ENCODE data around the gene MAPRE2. TPM values are rescaled to one million over a fixed set of nuclear protein-coding genes. Genes with fewer than 3 reads are reported as not detected.
A peak's percentile ranks its signal among the peaks of the same experiment; 100 is the strongest.

Gene MAPRE2
- total RNA-seq, 2 donors from 2014 or later: 32.8 to 44.4 TPM

- DNase-seq (ENCODE audit: low spot score) (no peak), ATAC-seq (no peak)
- peaks cover 85 to 94% of the 10 kb centered on the region in 2 donors for H3K4me1 Mint-ChIP-seq (ENCODE audit: low read depth in 2 of 2)
- H3K36me3 Mint-ChIP-seq: no peaks in the 10 kb centered on the region
- H3K27me3 Mint-ChIP-seq: no peaks in the 10 kb centered on the region
- peak overlapping the region; percentile 96 for H3K4me3 Mint-ChIP-seq
- H3K27ac Mint-ChIP-seq: peak overlapping the region; percentile 88 to 98
- peaks cover 3% of the 10 kb centered on the region for H3K9me3 Mint-ChIP-seq
These were observed 2.0 kb downstream of the MAPRE2 start for GRCh38 chr18:35043207-35043606.

- ATAC-seq (no peak), DNase-seq (ENCODE audit: low spot score) (no peak)
- peak overlapping the region; percentile 96 for H3K4me3 Mint-ChIP-seq
- peaks cover 77 to 89% of the 10 kb centered on the region in 2 donors for H3K4me1 Mint-ChIP-seq (ENCODE audit: low read depth in 2 of 2)
- H3K9me3 Mint-ChIP-seq: peaks cover 3% of the 10 kb centered on the region
- no peaks in the 10 kb centered on the region for H3K27me3 Mint-ChIP-seq
- peak overlapping the region; percentile 88 to 90 for H3K27ac Mint-ChIP-seq
- H3K36me3 Mint-ChIP-seq: no peaks in the 10 kb centered on the region
These were observed 3.9 kb downstream of the MAPRE2 start for GRCh38 chr18:35045121-35045520.

GRCh38 chr18:35045806-35046205, 4.6 kb downstream of the MAPRE2 start:
- no peaks in the 10 kb centered on the region for H3K27me3 Mint-ChIP-seq
- peaks cover 79 to 89% of the 10 kb centered on the region in 2 donors for H3K4me1 Mint-ChIP-seq (ENCODE audit: low read depth in 2 of 2)
- no peaks in the 10 kb centered on the region for H3K36me3 Mint-ChIP-seq
- H3K27ac Mint-ChIP-seq: peak overlapping the region; percentile 88 to 90
- H3K4me3 Mint-ChIP-seq: peak overlapping the region; percentile 96
- peaks cover 3% of the 10 kb centered on the region for H3K9me3 Mint-ChIP-seq
- no peak for DNase-seq (ENCODE audit: low spot score)
- ATAC-seq: no peak

- no peak for DNase-seq (ENCODE audit: low spot score)
- Mint-ChIP-seq H3K9me3 (peaks cover 3% of the 10 kb centered on the region), H3K27ac (peak overlapping the region; percentile 88 to 90), H3K4me1 (ENCODE audit: low read depth in 2 of 2) (peaks cover 79 to 89% of the 10 kb centered on the region in 2 donors), H3K36me3 (no peaks in the 10 kb centered on the region), H3K4me3 (no peak overlapping the region), H3K27me3 (no peaks in the 10 kb centered on the region)
- no peak for ATAC-seq
These were observed 6.6 kb downstream of the MAPRE2 start for GRCh38 chr18:35047697-35048292.

- Mint-ChIP-seq H3K4me3 (peak overlapping the region; percentile 91), H3K27me3 (no peaks in the 10 kb centered on the region), H3K9me3 (peaks cover 3% of the 10 kb centered on the region), H3K36me3 (no peaks in the 10 kb centered on the region), H3K27ac (peak overlapping the region; percentile 96 to 100), H3K4me1 (ENCODE audit: low read depth in 2 of 2) (peaks cover 71 to 79% of the 10 kb centered on the region in 2 donors)
- no peak for DNase-seq (ENCODE audit: low spot score)
- no peak for ATAC-seq
These were observed 8.2 kb downstream of the MAPRE2 start for GRCh38 chr18:35049111-35050027.

GRCh38 chr18:35050028-35050546, 8.9 kb downstream of the MAPRE2 start:
- ATAC-seq (peak; percentile 93 to 94), DNase-seq (ENCODE audit: low spot score) (no peak)
- Mint-ChIP-seq H3K27ac (peak overlapping the region; percentile 96 to 100), H3K9me3 (peaks cover 3% of the 10 kb centered on the region), H3K4me1 (ENCODE audit: low read depth in 2 of 2) (peaks cover 68 to 74% of the 10 kb centered on the region in 2 donors), H3K36me3 (no peaks in the 10 kb centered on the region), H3K27me3 (no peaks in the 10 kb centered on the region), H3K4me3 (peak overlapping the region; percentile 91)

GRCh38 chr18:35050705-35051195, 9.5 kb downstream of the MAPRE2 start:
- no peaks in the 10 kb centered on the region for H3K36me3 Mint-ChIP-seq
- ATAC-seq (peak; percentile 31 to 73), DNase-seq (ENCODE audit: low spot score) (no peak)
- H3K27me3 Mint-ChIP-seq: no peaks in the 10 kb centered on the region
- peaks cover 65 to 71% of the 10 kb centered on the region in 2 donors for H3K4me1 Mint-ChIP-seq (ENCODE audit: low read depth in 2 of 2)
- peak overlapping the region; percentile 91 for H3K4me3 Mint-ChIP-seq
- H3K9me3 Mint-ChIP-seq: peaks cover 3% of the 10 kb centered on the region
- peak overlapping the region; percentile 96 to 100 for H3K27ac Mint-ChIP-seq

- peak overlapping the region; percentile 4 for H3K4me3 Mint-ChIP-seq
- H3K9me3 Mint-ChIP-seq: peaks cover 3% of the 10 kb centered on the region
- no peak for DNase-seq (ENCODE audit: low spot score)
- no peak for ATAC-seq
- H3K27ac Mint-ChIP-seq: peak overlapping the region; percentile 96 to 100
- peaks cover 58 to 64% of the 10 kb centered on the region in 2 donors for H3K4me1 Mint-ChIP-seq (ENCODE audit: low read depth in 2 of 2)
- H3K36me3 Mint-ChIP-seq: no peaks in the 10 kb centered on the region
- no peaks in the 10 kb centered on the region for H3K27me3 Mint-ChIP-seq
These were observed 10.6 kb downstream of the MAPRE2 start for GRCh38 chr18:35051641-35052377.

- peaks cover 57 to 59% of the 10 kb centered on the region in 2 donors for H3K4me1 Mint-ChIP-seq (ENCODE audit: low read depth in 2 of 2)
These were observed 13.2 kb downstream of the MAPRE2 start for GRCh38 chr18:35054401-35054800.

GRCh38 chr18:35055105-35055504, 13.9 kb downstream of the MAPRE2 start:
- DNase-seq (ENCODE audit: low spot score) (no peak), ATAC-seq (no peak)
- no peaks in the 10 kb centered on the region for H3K9me3 Mint-ChIP-seq
- no peaks in the 10 kb centered on the region for H3K36me3 Mint-ChIP-seq
- H3K4me1 Mint-ChIP-seq (ENCODE audit: low read depth in 2 of 2): peaks cover 59% of the 10 kb centered on the region in 2 donors
- H3K27me3 Mint-ChIP-seq: no peaks in the 10 kb centered on the region
- no peak overlapping the region for H3K27ac Mint-ChIP-seq
- H3K4me3 Mint-ChIP-seq: no peak overlapping the region

More at GRCh38 chr18:35054401-35054800, 13.2 kb downstream of the MAPRE2 start:
- ATAC-seq (no peak), DNase-seq (ENCODE audit: low spot score) (no peak)
- Mint-ChIP-seq H3K9me3 (no peaks in the 10 kb centered on the region), H3K4me3 (no peak overlapping the region), H3K27me3 (no peaks in the 10 kb centered on the region), H3K27ac (peak overlapping the region in 1 of 2 donors; percentile 43), H3K36me3 (no peaks in the 10 kb centered on the region)

- H3K4me1 Mint-ChIP-seq (ENCODE audit: low read depth in 2 of 2): peaks cover 57 to 59% of the 10 kb centered on the region in 2 donors
- no peaks in the 10 kb centered on the region for H3K9me3 Mint-ChIP-seq
- no peak overlapping the region for H3K4me3 Mint-ChIP-seq
- ATAC-seq (no peak), DNase-seq (ENCODE audit: low spot score) (no peak)
- no peaks in the 10 kb centered on the region for H3K27me3 Mint-ChIP-seq
- no peaks in the 10 kb centered on the region for H3K36me3 Mint-ChIP-seq
- H3K27ac Mint-ChIP-seq: no peak overlapping the region
These were observed 14.5 kb downstream of the MAPRE2 start for GRCh38 chr18:35055726-35056125.

GRCh38 chr18:35059280-35059927, 18.2 kb downstream of the MAPRE2 start:
- peaks cover 45 to 55% of the 10 kb centered on the region in 2 donors for H3K4me1 Mint-ChIP-seq (ENCODE audit: low read depth in 2 of 2)

More at GRCh38 chr18:35059280-35059927, 18.2 kb downstream of the MAPRE2 start:
- no peaks in the 10 kb centered on the region for H3K27me3 Mint-ChIP-seq
- no peaks in the 10 kb centered on the region for H3K36me3 Mint-ChIP-seq
- H3K9me3 Mint-ChIP-seq: no peaks in the 10 kb centered on the region
- DNase-seq (ENCODE audit: low spot score): no peak
- no peak overlapping the region for H3K27ac Mint-ChIP-seq
- no peak for ATAC-seq
- no peak overlapping the region for H3K4me3 Mint-ChIP-seq
